HEK293T (cell line): ENCODE measurements around the gene APOA5.

Source experiments
- CTCF ChIA-PET: fragments of 350-600 bp; formaldehyde crosslinking; extraction: SDS; loops from one replicate; lab custom pipeline; 2021; ENCODE audit warnings: antibody characterized with exemption, inconsistent platforms; lab: Yijun Ruan, JAX
- POLR2A ChIA-PET: fragments of 350-600 bp; formaldehyde crosslinking; extraction: SDS; loops from one replicate; lab custom pipeline; 2020; ENCODE audit warnings: antibody characterized with exemption, inconsistent platforms; lab: Yijun Ruan, JAX
- DNase-seq: peaks from one replicate; pipeline ENCODE4 v3.0.0; 2012; ENCODE audit warnings: mixed read lengths; ENCODE audit errors: extremely low spot score
- ARNT ChIP-seq: fragments of 450-650 bp; IDR thresholded peaks from 2 replicates; pipeline ENCODE4 v1.6.1; 2017; ENCODE audit warnings: mild to moderate bottlenecking
- BHLHE40 ChIP-seq: fragments of 450-650 bp; IDR thresholded peaks from 2 replicates; pipeline ENCODE4 v1.6.1; 2016; ENCODE audit warnings: mild to moderate bottlenecking, moderate library complexity, borderline replicate concordance
- CTBP1 ChIP-seq: fragments of 450-650 bp; IDR thresholded peaks from 2 replicates; pipeline ENCODE4 v1.6.1; 2016; ENCODE audit warnings: borderline replicate concordance
- ELF4 ChIP-seq: fragments of 450-650 bp; IDR thresholded peaks from 2 replicates; pipeline ENCODE4 v1.6.1; 2017; ENCODE audit warnings: antibody characterized with exemption
- FOXA1 ChIP-seq: fragments of 450-650 bp; IDR thresholded peaks from 2 replicates; pipeline ENCODE4 v1.6.1; 2016; ENCODE audit warnings: mild to moderate bottlenecking
- FOXK2 ChIP-seq: fragments of 450-650 bp; IDR thresholded peaks from 2 replicates; pipeline ENCODE4 v1.6.1; 2016; ENCODE audit warnings: mild to moderate bottlenecking
- FOXM1 ChIP-seq: fragments of 450-650 bp; IDR thresholded peaks from 2 replicates; pipeline ENCODE4 v1.6.1; 2017; ENCODE audit warnings: mild to moderate bottlenecking, borderline replicate concordance
- HDGF ChIP-seq: fragments of 450-650 bp; IDR thresholded peaks from 2 replicates; pipeline ENCODE4 v1.6.1; 2017; ENCODE audit warnings: antibody characterized with exemption, borderline replicate concordance
- L3MBTL2 ChIP-seq: fragments of 450-650 bp; conservative IDR thresholded peaks from 2 replicates; pipeline ENCODE4 v1.6.1; 2016; ENCODE audit warnings: mild to moderate bottlenecking
- LEF1 ChIP-seq: fragments of 450-650 bp; IDR thresholded peaks from 2 replicates; pipeline ENCODE4 v1.6.1; 2017; ENCODE audit warnings: mild to moderate bottlenecking, borderline replicate concordance
- NFRKB ChIP-seq: fragments of 450-650 bp; IDR thresholded peaks from 2 replicates; pipeline ENCODE4 v1.6.1; 2016; ENCODE audit warnings: mild to moderate bottlenecking, moderate library complexity
- PKNOX1 ChIP-seq: fragments of 450-650 bp; IDR thresholded peaks from 2 replicates; pipeline ENCODE4 v1.6.1; 2016
- SP1 ChIP-seq: fragments of 450-650 bp; IDR thresholded peaks from 2 replicates; pipeline ENCODE4 v1.6.1; 2017
- SUZ12 ChIP-seq: fragments of 450-650 bp; IDR thresholded peaks from 2 replicates; pipeline ENCODE4 v1.6.1; 2016; ENCODE audit warnings: mild to moderate bottlenecking
- TARDBP ChIP-seq: fragments of 450-650 bp; IDR thresholded peaks from 2 replicates; pipeline ENCODE4 v1.6.1; 2016
- ZNF384 ChIP-seq: fragments of 450-650 bp; IDR thresholded peaks from 2 replicates; pipeline ENCODE4 v1.6.1; 2016

Gene APOA5

GRCh38 chr11:116786966-116787365 is 4.7 kb downstream of the APOA5 start:
- DNase-seq: no peak
- CTCF ChIA-PET: interaction anchor here (1.3 to 1.4 kb wide), 2 partner anchors 49 to 386 kb away, joined by 4 read pairs; no protein-coding TSS in a partner anchor
- POLR2A ChIA-PET: interaction anchor here (1.3 to 3.4 kb wide), 6 partner anchors 8 to 357 kb away, joined by 3 to 24 read pairs (median 6); partner anchors contain the start of genes BUD13 and PAFAH1B2
- TF ChIP-seq ZNF384 (no peak), HDGF (no peak), PKNOX1 (no peak), CTBP1 (no peak), L3MBTL2 (no peak), ARNT (no peak), LEF1 (no peak), BHLHE40 (no peak), NFRKB (no peak), FOXK2 (no peak), FOXM1 (no peak), FOXA1 (no peak), TARDBP (no peak), SUZ12 (no peak), ELF4 (no peak), SP1 (no peak)

- POLR2A ChIA-PET: interaction anchor here (1.3 to 3.4 kb wide), 3 partner anchors 12 to 357 kb away, joined by 4 to 18 read pairs (median 6); partner anchors contain the start of genes BUD13 and PAFAH1B2
- TF ChIP-seq ELF4: no peak
- TF ChIP-seq NFRKB: no peak
- no peak for TF ChIP-seq PKNOX1
- no peak for TF ChIP-seq FOXK2
- no peak for TF ChIP-seq SP1
- no peak for TF ChIP-seq CTBP1
- no peak for TF ChIP-seq ARNT
- no peak for TF ChIP-seq LEF1
Measured at GRCh38 chr11:116786326-116786725, 5.4 kb downstream of the APOA5 start.

GRCh38 chr11:116782728-116783127 is 9.0 kb downstream of the APOA5 start:
- TF ChIP-seq L3MBTL2: no peak
- no peak for TF ChIP-seq FOXK2
- TF ChIP-seq ELF4: no peak
- TF ChIP-seq SP1: no peak
- no peak for TF ChIP-seq SUZ12
- TF ChIP-seq FOXM1: no peak
- TF ChIP-seq NFRKB: no peak
- TF ChIP-seq LEF1: no peak
- TF ChIP-seq BHLHE40: no peak
- TF ChIP-seq ARNT: no peak
- no peak for TF ChIP-seq TARDBP
- TF ChIP-seq HDGF: no peak
- TF ChIP-seq PKNOX1: no peak
- no peak for TF ChIP-seq CTBP1
- TF ChIP-seq FOXA1: no peak
- no peak for TF ChIP-seq ZNF384
- ChIA-PET CTCF (interaction anchor here (1.2 kb wide), 1 partner anchor 9 kb away, joined by 3 read pairs; the partner anchor contains the start of gene APOA5), POLR2A (interaction anchor here (0.7 kb wide), 1 partner anchor 442 kb away, joined by 4 read pairs; no protein-coding TSS in a partner anchor)
- no peak for DNase-seq

More at GRCh38 chr11:116786326-116786725, 5.4 kb downstream of the APOA5 start:
- no peak for DNase-seq
- CTCF ChIA-PET: interaction anchor here (1.3 to 1.4 kb wide), 2 partner anchors 50 to 387 kb away, joined by 4 read pairs; no protein-coding TSS in a partner anchor

- DNase-seq: no peak
- ChIA-PET CTCF (no interaction called here), POLR2A (interaction anchor here (1.8 kb wide), 1 partner anchor 9 kb away, joined by 6 read pairs; the partner anchor contains the start of gene ZPR1)
- TF ChIP-seq L3MBTL2 (no peak), FOXA1 (no peak), ARNT (no peak), CTBP1 (no peak), NFRKB (no peak)
Measured at GRCh38 chr11:116778556-116778955, 13.1 kb downstream of the APOA5 start.

- no peak for DNase-seq
- ChIA-PET POLR2A (no interaction called here), CTCF (no interaction called here)
- no peak for TF ChIP-seq ELF4
- TF ChIP-seq TARDBP: no peak
- no peak for TF ChIP-seq HDGF
- no peak for TF ChIP-seq ZNF384
- no peak for TF ChIP-seq SUZ12
- TF ChIP-seq ARNT: no peak
- TF ChIP-seq BHLHE40: no peak
- no peak for TF ChIP-seq FOXA1
- TF ChIP-seq L3MBTL2: no peak
- TF ChIP-seq CTBP1: no peak
- TF ChIP-seq NFRKB: no peak
- no peak for TF ChIP-seq PKNOX1
- no peak for TF ChIP-seq FOXK2
- no peak for TF ChIP-seq SP1
- TF ChIP-seq FOXM1: no peak
- TF ChIP-seq LEF1: no peak
Measured at GRCh38 chr11:116777056-116777455, 14.6 kb downstream of the APOA5 start.
